Cardiac muscle cell (in vitro differentiated cells and primary cell): ENCODE results near the gene ODF4. TPM values are rescaled to one million over a fixed set of nuclear protein-coding genes. Genes with fewer than 3 reads are reported as not detected.
"Not testable (repeated sequence)": the region's sequence is repeated elsewhere in the genome, so short reads cannot be mapped to it uniquely, and the experiment has no call there.

Experiments used
- DNase-seq, 2 donors: peaks; one replicate each; pipeline versions ENCODE4 v3.0.0 to v3.0.0-alpha.2; 2010 to 2017; ENCODE audit warnings: low read depth in 1 of 2, low spot score in 1 of 2
- H3K27ac ChIP-seq: fragments of 200-600 bp; sonication (generic); 2 replicates; pipeline ENCODE4 v1.5.1; 2016
- H3K27me3 ChIP-seq: fragments of 200-600 bp; sonication (generic); 2 replicates; pipeline ENCODE4 v1.6.0; 2016; ENCODE audit warnings: control low read depth
- H3K36me3 ChIP-seq: fragments of 200-600 bp; sonication (generic); 2 replicates; pipeline ENCODE4 v1.5.1; 2016; ENCODE audit warnings: control low read depth
- H3K4me1 ChIP-seq: fragments of 200-600 bp; sonication (generic); 2 replicates; pipeline ENCODE4 v1.8.1; 2017; ENCODE audit warnings: low read depth, mild to moderate bottlenecking, mixed run types
- H3K4me3 ChIP-seq: fragments of 200-600 bp; sonication (generic); 2 replicates; pipeline ENCODE4 v1.5.1; 2016; ENCODE audit warnings: mild to moderate bottlenecking
- H3K9me3 ChIP-seq: fragments of 200-600 bp; sonication (generic); 2 replicates; pipeline ENCODE4 v1.5.1; 2017; ENCODE audit warnings: low read depth, mild to moderate bottlenecking, control low read depth
- polyA plus RNA-seq: library from polyadenylated mRNA; unstranded; fragments of >200 nt; fragmentation: Nextera tagmentation; extraction: Ambion mirVana; gene quantifications from 2 replicates; pipeline ENCODE4 v1.2.1, GENCODE V29; 2016
- total RNA-seq: library from RNA; depleted of rRNA; stranded (reverse); fragments of >200 nt; gene quantifications from 2 replicates; pipeline ENCODE4 v1.2.3, GENCODE V29; 2016
- TF ChIP-seq, protein P1 (sequence below): IDR thresholded peaks from 2 replicates; pipeline ENCODE4 v1.5.1; 2012; ENCODE audit warnings: low read depth, mild to moderate bottlenecking, low read length

The ODF4 gene
- total and polyA plus RNA-seq, 2 experiments from 2014 or later = not detected

DNA sequence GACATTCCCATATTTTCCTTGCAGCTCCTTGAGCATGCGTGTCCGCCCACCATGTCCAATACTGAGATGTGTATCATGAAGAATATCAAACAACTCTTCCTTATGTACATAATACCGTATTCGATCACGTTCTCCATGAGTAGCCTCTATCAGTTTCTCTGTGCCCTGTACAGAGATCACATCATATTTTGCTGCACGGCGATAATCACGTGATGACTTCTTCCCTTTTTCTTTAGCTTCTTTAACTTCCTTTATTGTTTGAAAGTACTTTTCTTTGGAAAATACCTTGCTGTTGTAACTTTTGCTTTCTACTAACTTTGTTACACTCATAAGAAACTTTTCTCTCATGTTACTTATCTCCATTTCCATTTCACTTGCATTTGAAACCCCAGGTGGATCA is 30.3 kb downstream of the ODF4 start:
- Histone ChIP-seq H3K27me3 (no peaks in the 10 kb centered on the region), H3K36me3 (peaks cover 17% of the 10 kb centered on the region), H3K4me1 (no peaks in the 10 kb centered on the region), H3K4me3 (no peak overlapping the region), H3K27ac (no peak overlapping the region), H3K9me3 (no peaks in the 10 kb centered on the region)
- no peak for DNase-seq
- TF ChIP-seq, protein P1, sequence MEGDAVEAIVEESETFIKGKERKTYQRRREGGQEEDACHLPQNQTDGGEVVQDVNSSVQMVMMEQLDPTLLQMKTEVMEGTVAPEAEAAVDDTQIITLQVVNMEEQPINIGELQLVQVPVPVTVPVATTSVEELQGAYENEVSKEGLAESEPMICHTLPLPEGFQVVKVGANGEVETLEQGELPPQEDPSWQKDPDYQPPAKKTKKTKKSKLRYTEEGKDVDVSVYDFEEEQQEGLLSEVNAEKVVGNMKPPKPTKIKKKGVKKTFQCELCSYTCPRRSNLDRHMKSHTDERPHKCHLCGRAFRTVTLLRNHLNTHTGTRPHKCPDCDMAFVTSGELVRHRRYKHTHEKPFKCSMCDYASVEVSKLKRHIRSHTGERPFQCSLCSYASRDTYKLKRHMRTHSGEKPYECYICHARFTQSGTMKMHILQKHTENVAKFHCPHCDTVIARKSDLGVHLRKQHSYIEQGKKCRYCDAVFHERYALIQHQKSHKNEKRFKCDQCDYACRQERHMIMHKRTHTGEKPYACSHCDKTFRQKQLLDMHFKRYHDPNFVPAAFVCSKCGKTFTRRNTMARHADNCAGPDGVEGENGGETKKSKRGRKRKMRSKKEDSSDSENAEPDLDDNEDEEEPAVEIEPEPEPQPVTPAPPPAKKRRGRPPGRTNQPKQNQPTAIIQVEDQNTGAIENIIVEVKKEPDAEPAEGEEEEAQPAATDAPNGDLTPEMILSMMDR = no peak

DNA sequence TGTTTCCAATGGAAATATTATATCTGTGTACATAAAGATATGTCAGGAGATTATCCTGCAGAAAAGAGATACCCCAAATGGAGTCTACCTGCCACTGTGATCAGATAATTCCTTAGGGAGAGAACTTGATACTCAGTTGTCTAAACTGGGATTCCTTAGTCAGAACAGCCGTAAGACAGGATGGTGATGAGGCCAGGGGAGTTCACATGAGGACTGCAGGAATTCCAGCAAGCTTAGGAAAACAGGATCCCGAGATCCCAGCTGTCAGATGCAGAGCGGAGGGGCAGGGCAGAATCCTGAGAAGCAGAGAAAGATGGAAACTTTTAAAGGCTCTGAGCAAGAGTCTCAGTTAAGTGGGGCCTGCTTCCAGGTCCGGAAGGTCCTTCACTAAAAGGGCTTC is 32.1 kb downstream of the ODF4 start:
- Histone ChIP-seq H3K4me3 (no peak overlapping the region), H3K27me3 (no peaks in the 10 kb centered on the region), H3K36me3 (peaks cover 17% of the 10 kb centered on the region), H3K4me1 (no peaks in the 10 kb centered on the region), H3K27ac (no peak overlapping the region), H3K9me3 (no peaks in the 10 kb centered on the region)
- TF ChIP-seq, protein P1 = no peak
- no peak for DNase-seq

DNA sequence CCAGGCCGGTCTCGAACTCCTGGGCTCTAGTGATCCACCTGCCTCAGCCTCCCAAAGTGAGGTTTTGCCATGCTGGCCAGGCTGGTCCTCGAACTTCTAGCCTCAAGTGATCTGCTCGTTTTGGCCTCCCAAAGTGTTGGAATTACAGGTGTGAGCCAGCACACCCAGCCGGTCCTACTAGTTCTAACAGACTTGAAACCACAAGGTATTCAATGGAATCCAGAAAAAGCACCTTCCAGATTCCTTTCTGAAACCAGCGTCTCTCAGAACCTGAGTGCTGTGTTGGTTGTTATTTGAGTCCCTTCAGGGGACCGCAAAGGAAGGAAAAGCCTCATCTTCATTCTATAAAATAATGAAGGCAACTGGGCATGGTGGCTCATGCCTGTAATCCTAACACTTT is 32.8 kb downstream of the ODF4 start:
- H3K27me3 ChIP-seq = no peaks in the 10 kb centered on the region
- TF ChIP-seq, protein P1 = no peak
- H3K4me3 ChIP-seq = no peak overlapping the region
- H3K4me1 ChIP-seq = peaks cover 5% of the 10 kb centered on the region
- H3K36me3 ChIP-seq = peaks cover 23% of the 10 kb centered on the region
- no peak for DNase-seq
- no peak overlapping the region for H3K27ac ChIP-seq
- no peaks in the 10 kb centered on the region for H3K9me3 ChIP-seq

DNA sequence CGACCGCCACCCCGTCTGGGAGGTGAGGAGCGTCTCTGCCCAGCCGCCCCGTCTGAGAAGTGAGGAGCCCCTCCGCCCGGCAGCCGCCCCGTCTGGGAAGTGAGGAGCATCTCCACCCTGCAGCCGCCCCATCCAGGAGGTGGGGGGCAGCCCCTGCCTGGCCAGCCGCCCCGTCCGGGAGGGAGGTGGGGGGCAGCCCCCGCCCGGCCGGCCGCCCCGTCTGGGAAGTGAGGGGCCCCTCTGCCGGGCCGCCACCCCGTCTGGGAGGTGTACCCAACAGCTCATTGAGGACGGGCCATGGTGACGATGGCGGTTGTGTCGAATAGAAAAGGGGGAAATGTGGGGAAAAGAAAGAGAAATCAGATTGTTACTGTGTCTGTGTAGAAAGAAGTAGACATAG is 34.2 kb downstream of the ODF4 start:
- H3K36me3 ChIP-seq = peaks cover 34% of the 10 kb centered on the region
- not testable (repeated sequence) for DNase-seq, H3K4me1 ChIP-seq, H3K27ac ChIP-seq, H3K27me3 ChIP-seq, H3K9me3 ChIP-seq, H3K4me3 ChIP-seq

DNA sequence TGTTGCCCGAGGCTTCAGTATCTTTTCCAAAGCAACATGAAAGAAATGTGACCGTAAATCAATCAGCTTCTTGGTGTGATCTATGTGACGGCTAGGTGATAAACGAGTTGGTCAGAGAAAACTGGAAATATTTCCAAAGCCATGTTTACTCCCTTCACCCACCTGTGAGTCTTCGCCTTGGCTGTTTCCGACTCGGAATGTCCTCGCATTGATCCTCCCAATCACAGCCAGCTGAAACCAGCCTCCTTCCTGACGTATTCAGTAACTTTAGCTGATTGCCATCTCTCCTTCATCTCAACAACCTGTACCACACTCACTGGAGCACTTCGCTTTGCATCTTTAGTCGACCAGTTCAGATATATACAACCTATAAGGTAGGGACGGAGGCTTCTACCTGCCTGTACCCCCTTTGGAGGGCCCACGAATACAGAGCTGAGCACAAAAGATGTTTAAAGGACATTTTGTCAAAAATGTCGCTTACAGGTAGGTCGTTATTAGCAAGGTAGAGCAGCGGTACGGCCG is 36.2 kb downstream of the ODF4 start:
- H3K9me3 ChIP-seq = no peaks in the 10 kb centered on the region
- H3K27me3 ChIP-seq = no peaks in the 10 kb centered on the region
- H3K27ac ChIP-seq = peak overlapping the region; percentile 89
- peaks cover 43% of the 10 kb centered on the region for H3K36me3 ChIP-seq
- no peak for DNase-seq
- TF ChIP-seq, protein P1 = no peak
- peak overlapping the region; percentile 52 for H3K4me3 ChIP-seq
- peaks cover 5% of the 10 kb centered on the region for H3K4me1 ChIP-seq

DNA sequence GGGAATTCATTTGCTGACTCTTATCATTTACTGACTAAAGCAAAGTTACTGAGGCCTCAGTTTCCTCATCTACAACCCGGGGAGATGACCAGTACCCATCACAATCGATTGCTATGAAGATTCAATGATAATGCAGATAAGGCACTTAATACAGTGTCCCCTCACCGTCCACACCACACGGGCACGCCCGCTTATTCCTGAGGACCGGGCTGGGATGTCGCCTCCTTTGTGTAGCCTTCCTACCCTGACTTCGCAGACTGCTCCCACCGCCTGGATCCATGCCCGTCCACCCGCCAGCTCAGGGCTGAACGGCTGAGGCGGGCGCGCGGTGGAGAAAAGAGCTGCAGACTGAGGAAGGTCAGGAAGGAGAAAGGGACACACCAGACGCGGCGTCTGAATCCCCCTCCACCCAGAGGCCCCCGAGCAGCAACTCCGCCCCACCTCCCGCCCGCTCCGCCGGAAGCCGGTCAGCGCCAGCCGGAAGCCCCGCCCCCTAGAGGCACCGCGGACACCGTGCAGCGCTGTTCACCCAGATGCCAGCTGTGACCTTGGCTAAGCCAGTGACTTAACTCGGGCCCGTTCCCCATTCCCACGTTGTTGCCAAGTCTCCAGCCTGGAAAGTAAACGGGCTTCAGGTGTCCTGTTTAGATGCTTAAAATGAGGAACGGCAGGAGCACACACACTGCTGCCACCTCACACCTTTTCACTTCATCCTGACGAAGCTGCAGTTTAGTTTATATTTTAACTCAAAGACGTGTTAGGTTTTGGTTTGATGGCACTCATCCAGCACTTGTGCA is 36.8 kb downstream of the ODF4 start, which contains the start of gene KRABD2:
KRABD2 (minus strand) TSS at position 434 of the 797 bp plus-strand sequence.
- peaks cover 5% of the 10 kb centered on the region for H3K4me1 ChIP-seq
- H3K9me3 ChIP-seq = no peaks in the 10 kb centered on the region
- H3K27ac ChIP-seq = peak within 1 kb of the TSS; percentile 89
- no peaks in the 10 kb centered on the region for H3K27me3 ChIP-seq
- TF ChIP-seq, protein P1 = peak; percentile 58
- peak; percentile 87 to 94 for DNase-seq
- H3K4me3 ChIP-seq = peak within 1 kb of the TSS; percentile 52
- peaks cover 46% of the 10 kb centered on the region for H3K36me3 ChIP-seq
